Ecto neural progenitor cell (in vitro differentiated cells): ENCODE data around the gene SLC22A1.
A peak's percentile ranks its signal among the peaks of the same experiment; 100 is the strongest.
"Not testable (repeated sequence)": the region's sequence is repeated elsewhere in the genome, so short reads cannot be mapped to it uniquely, and the experiment has no call there.

Source experiments
- DNase-seq: peaks from one replicate; pipeline ENCODE4 v3.0.0-alpha.2; 2018; ENCODE audit warnings: low spot score

Gene SLC22A1

GRCh38 chr6:160093946-160094345 lies 27.7 kb upstream of the SLC22A1 start:
- DNase-seq, result no peak

- no peak for DNase-seq
Measured at GRCh38 chr6:160095146-160095845, 26.3 kb upstream of the SLC22A1 start.

- no peak for DNase-seq
Measured at GRCh38 chr6:160101277-160102205, 20.1 kb upstream of the SLC22A1 start.

DNA sequence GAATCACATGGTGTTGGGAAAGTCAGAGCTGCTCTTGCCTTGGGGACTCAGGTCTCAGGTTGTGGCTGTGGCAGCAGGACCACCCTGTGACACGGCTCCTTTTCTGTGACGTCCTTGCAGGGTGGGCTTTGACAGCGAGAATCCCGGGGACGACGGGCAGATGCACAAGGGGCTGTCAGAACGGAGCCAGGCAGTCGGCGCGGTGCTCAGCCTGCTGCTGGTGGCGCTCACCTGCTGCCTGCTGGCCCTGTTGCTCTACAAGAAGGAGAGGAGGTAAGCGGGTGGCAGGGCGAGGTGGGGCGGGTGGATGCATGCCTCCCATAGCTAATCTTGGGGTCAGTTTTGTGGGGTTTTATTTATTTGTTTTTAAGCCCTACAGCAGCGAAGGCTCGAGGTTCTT lies 19.2 kb upstream of the SLC22A1 start:
- no peak for DNase-seq

- peak; percentile 50 for DNase-seq
Measured at GRCh38 chr6:160102956-160103824, 18.4 kb upstream of the SLC22A1 start.

DNA sequence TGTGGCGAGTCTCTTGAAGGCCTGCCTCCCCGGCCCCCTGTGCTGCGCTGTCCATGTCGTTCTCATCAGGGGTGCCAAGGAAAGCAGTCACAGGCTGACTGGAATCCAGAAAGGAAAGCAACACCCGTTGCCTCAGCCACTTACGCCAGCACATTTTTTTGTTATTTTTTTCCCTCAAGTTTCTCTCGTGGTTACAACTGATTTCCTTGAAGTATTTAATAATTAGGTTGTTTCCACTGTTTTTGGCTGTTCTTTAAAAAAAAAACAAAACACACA lies 17.9 kb upstream of the SLC22A1 start:
- no peak for DNase-seq

- no peak for DNase-seq
Measured at GRCh38 chr6:160104821-160105517, 16.6 kb upstream of the SLC22A1 start.

- DNase-seq, result no peak
Measured at GRCh38 chr6:160106010-160106409, 15.6 kb upstream of the SLC22A1 start.

DNA sequence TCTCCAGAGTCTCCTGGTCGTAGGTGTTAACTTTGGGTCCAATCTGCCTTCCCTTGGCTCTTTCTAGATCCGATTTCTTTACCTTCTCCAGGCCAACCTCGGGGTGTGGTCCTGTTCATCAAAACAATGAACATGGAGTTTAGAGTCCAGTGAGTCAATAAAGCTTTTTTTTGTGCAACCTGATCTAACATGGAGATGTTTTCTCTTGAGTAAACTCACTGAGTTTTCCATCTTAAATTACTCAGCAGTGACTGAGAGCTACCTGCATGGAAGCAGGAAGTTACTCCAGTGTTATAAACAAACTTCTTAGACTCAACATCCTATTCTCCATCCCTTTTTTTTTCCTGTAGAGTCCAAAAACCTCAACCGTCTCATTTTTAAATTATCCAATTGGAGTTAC lies 14.9 kb upstream of the SLC22A1 start:
- DNase-seq, result no peak

DNA sequence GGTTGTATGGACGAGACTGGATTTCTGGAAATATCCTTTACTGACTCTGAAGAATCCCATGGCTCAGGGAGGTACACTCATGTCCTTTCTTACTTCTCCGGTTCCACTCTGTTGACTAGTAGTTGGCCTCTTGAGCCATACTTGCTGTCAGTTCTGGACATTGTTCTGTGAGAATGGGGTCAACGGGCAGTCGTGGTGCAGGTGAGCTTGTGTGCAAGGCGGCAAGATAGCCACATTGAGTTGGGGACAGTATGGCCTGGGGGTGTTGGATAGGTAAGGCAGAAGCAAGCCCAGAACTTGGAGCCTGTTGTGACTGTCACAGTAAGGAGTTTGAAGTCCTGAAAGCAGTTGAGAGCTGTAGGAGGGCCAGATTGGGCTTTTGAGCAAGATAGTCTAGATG lies 13.5 kb upstream of the SLC22A1 start:
- no peak for DNase-seq

- no peak for DNase-seq
Measured at GRCh38 chr6:160110586-160111123, 11.0 kb upstream of the SLC22A1 start.

DNA sequence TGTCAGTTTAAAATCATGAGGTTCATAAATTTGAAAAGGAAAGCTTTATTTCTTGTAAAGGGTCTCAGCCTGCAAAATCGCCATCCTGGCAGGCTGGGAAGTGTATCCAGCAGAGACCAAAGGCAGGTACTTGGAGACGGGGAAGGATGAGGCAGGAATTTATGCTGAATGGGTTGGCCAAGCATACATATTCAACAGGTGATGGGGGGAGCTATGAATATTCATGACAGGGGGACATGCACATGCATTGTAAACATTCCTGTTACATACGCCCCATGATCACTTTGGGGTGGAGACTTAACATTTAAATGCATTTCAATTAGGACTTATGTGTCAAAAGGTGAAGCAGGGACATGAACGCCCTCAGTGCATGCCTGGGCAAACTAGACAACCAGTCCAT lies 9.8 kb upstream of the SLC22A1 start:
- DNase-seq, result no peak

DNA sequence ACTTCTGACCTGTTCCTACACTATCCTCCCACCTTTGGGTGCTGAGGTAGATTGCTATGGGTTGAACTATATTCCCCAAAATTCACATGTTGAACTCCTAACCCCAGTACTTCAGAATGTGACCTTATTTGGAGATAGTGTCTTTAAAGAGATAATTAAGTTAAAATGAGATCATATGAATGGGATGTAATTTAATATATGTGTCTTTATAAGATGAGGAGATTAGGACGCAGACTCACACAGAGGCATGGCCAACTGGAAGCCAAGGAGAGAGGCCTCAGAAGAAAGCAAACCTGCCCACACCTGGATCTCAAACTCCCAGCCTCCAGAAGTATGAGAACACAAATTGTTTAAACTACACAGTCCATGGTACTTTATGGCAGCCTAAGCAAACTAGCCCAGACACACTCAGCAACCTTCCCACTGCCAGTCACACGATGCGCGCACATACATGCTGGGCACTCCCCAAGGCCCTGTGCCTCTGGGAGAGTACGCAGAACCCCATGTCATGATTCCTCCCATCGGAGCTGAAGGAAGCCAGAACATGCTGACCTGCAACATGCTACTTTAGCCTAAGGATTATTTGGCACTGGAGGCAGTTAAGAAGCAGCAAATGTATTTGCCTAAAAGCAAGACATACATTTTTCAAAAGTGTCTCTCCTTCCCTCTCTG lies 8.9 kb upstream of the SLC22A1 start:
- DNase-seq, result no peak

- DNase-seq, result not testable (repeated sequence)
Measured at GRCh38 chr6:160114536-160114935, 7.1 kb upstream of the SLC22A1 start.

GRCh38 chr6:160115421-160115820 lies 6.2 kb upstream of the SLC22A1 start:
- no peak for DNase-seq

DNA sequence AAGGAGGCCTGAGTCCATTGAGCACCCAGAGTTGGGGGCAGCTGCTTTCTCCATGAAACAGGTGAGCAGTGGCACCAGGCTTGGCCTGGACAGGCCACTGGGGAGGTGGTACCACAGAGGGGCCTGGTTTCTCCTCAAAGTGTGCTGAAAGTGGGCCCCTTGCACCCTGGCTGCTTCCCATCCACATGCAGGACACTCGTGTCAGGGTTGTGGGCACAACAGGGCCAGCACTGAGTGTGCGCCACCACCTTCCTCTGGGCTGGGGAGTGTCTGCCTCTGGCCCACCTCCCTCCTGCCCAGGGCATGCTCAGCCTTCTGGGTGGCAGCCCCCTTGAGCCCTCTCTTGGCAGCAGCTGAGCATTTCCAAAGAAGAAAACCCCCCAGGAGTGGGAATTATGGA lies 5.2 kb upstream of the SLC22A1 start:
- DNase-seq, result no peak

GRCh38 chr6:160117137-160117536 lies 4.5 kb upstream of the SLC22A1 start:
- no peak for DNase-seq

- no peak for DNase-seq
Measured at GRCh38 chr6:160118620-160119229, 2.9 kb upstream of the SLC22A1 start.

GRCh38 chr6:160120087-160120486 lies 1.5 kb upstream of the SLC22A1 start:
- DNase-seq, result no peak

GRCh38 chr6:160121981-160122380 lies 366 bp downstream of the SLC22A1 start:
- DNase-seq, result no peak

DNA sequence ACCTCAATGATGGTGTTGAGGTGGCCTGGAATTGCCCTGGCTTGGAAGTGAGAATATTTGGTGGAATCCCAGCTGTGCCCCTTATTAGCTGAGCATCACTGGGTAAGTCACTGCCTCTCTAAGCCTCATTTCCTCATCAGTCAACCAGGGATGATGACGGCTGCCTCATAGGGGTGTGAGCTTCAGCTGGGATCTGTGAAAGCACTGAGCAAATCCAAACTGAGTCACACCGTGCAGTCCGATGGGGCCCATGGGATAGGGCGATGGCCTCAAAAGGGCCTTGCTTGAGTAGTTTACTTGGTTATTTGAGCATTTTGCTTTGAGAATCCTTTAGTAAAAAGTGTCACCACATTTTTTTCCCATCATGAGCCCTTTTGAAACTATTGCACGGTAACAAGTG lies 1.1 kb downstream of the SLC22A1 start:
- no peak for DNase-seq
